ENCODE data around the gene TNFRSF25.
A peak's percentile ranks its signal among the peaks of the same experiment; 100 is the strongest.

GRCh38 chr1:6489799-6490180, 23.8 kb upstream of the TNFRSF25 start:
- TF ChIP-seq POLR2A (IDR thresholded peaks at IDR 0.05) (no peak), CTCF (IDR thresholded peaks at IDR 0.05) (peak; percentile 43 to 90 (median 78))
